ENCODE measurements around the gene FMOD. TPM values are rescaled to one million over a fixed set of nuclear protein-coding genes. Genes with fewer than 3 reads are reported as not detected.

Gene FMOD
- total and polyA plus RNA-seq, 12 donors: 4.5 to 20.5 (median 10.5) TPM

- Histone ChIP-seq H3K4me1 (peaks cover 0 to 34% (median 27%) of the 10 kb centered on the region in 9 donors), H3K36me3 (no peaks in the 10 kb centered on the region), H3K4me3 (no peak overlapping the region), H3K27me3 (peaks cover 0 to 7% (median 0%) of the 10 kb centered on the region in 7 donors), H3K27ac (no peak overlapping the region), H3K9me3 (no peaks in the 10 kb centered on the region)
- intact Hi-C loops (cut with DNase I): loop anchor here in 2 of 10 donors (5.0 kb wide), 2 partner anchors 76 to 121 kb away; no protein-coding TSS in a partner anchor
- no peak for ATAC-seq
- WGBS, 2 donors: 85 to 86% methylated on average over 3 of the region's 3 CpGs
- no peak for DNase-seq
- no peak for TF ChIP-seq CTCF (IDR thresholded peaks at IDR 0.05)
Measured at GRCh38 chr1:203366476-203366875, 15.6 kb upstream of the FMOD start.

GRCh38 chr1:203364806-203365205, 13.9 kb upstream of the FMOD start:
- no peak for DNase-seq
- H3K9me3 ChIP-seq: no peaks in the 10 kb centered on the region
- peaks cover 0 to 7% (median 0%) of the 10 kb centered on the region in 7 donors for H3K27me3 ChIP-seq
- 52 to 57% methylated on average over 4 of the region's 4 CpGs for WGBS, 2 donors
- no peak overlapping the region for H3K4me3 ChIP-seq
- no peak for TF ChIP-seq CTCF (IDR thresholded peaks at IDR 0.05)
- H3K36me3 ChIP-seq: no peaks in the 10 kb centered on the region
- peaks cover 0 to 33% (median 25%) of the 10 kb centered on the region in 9 donors for H3K4me1 ChIP-seq
- peak overlapping the region in 2 of 10 donors; percentile 15 to 51 for H3K27ac ChIP-seq
- intact Hi-C loops (cut with DNase I): loop anchor here in 2 of 10 donors (5.0 kb wide), 2 partner anchors 77 to 122 kb away; no protein-coding TSS in a partner anchor
- ATAC-seq: no peak

- no peak overlapping the region for H3K4me3 ChIP-seq
- intact Hi-C loops (cut with DNase I): no loop called here
- no peaks in the 10 kb centered on the region for H3K36me3 ChIP-seq
- H3K27me3 ChIP-seq: peaks cover 0 to 9% (median 0%) of the 10 kb centered on the region in 7 donors
- peak in 6 of 8 donors; percentile 23 to 59 (median 37) for ATAC-seq
- H3K9me3 ChIP-seq: no peaks in the 10 kb centered on the region
- H3K27ac ChIP-seq: peak overlapping the region in 2 of 10 donors; percentile 15 to 51
- DNase-seq: peak in 1 of 2 donors; percentile 43
- H3K4me1 ChIP-seq: peaks cover 0 to 28% (median 19%) of the 10 kb centered on the region in 9 donors
- 23% methylated on average over 13 of the region's 13 CpGs for WGBS, 2 donors
- no peak for TF ChIP-seq CTCF (IDR thresholded peaks at IDR 0.05)
Measured at GRCh38 chr1:203364094-203364801, 13.3 kb upstream of the FMOD start.

- Histone ChIP-seq H3K27me3 (peaks cover 0 to 18% (median 0%) of the 10 kb centered on the region in 7 donors), H3K9me3 (no peaks in the 10 kb centered on the region), H3K36me3 (no peaks in the 10 kb centered on the region), H3K27ac (no peak overlapping the region), H3K4me1 (peaks cover 0 to 17% (median 11%) of the 10 kb centered on the region in 9 donors), H3K4me3 (no peak overlapping the region)
- no peak for ATAC-seq
- intact Hi-C loops (cut with DNase I): no loop called here
- no peak for TF ChIP-seq CTCF (IDR thresholded peaks at IDR 0.05)
- no peak for DNase-seq
Measured at GRCh38 chr1:203362720-203363025, 11.8 kb upstream of the FMOD start.
